Activated CD4-positive, alpha-beta memory T cell treated with anti-CD3 and anti-CD28 coated beads for 36 hours (primary cell): Measurements from ENCODE around the gene CSPG4. TPM values are rescaled to one million over a fixed set of nuclear protein-coding genes. Genes with fewer than 3 reads are reported as not detected.
A peak's percentile ranks its signal among the peaks of the same experiment; 100 is the strongest.
"Not testable (repeated sequence)": the region's sequence is repeated elsewhere in the genome, so short reads cannot be mapped to it uniquely, and the experiment has no call there.

Experiments
- CTCF ChIA-PET: fragments of 350-600 bp; sonication (Branson Sonifier 250); formaldehyde crosslinking; loops from one replicate; lab custom pipeline; 2021; ENCODE audit warnings: antibody characterized with exemption, inconsistent platforms; lab: Charles Lee
- POLR2A ChIA-PET: fragments of 350-600 bp; sonication (Branson Sonifier 250); formaldehyde crosslinking; loops from one replicate; lab custom pipeline; 2021; ENCODE audit warnings: antibody characterized with exemption; lab: Charles Lee
- DNase-seq: peaks from one replicate; pipeline ENCODE4 v3.0.0-alpha.2; 2020
- H3K27ac Mint-ChIP-seq: one replicate; pipeline ENCODE4 v1.8.0; 2021; ENCODE audit warnings: mixed read lengths
- H3K27me3 Mint-ChIP-seq: one replicate; pipeline ENCODE4 v1.8.0; 2021; ENCODE audit warnings: mixed read lengths
- H3K36me3 Mint-ChIP-seq: one replicate; pipeline ENCODE4 v1.8.0; 2021; ENCODE audit warnings: mixed read lengths
- H3K4me1 Mint-ChIP-seq: one replicate; pipeline ENCODE4 v1.8.0; 2021; ENCODE audit warnings: low read depth, mixed read lengths
- H3K4me3 Mint-ChIP-seq: one replicate; pipeline ENCODE4 v1.8.0; 2021; ENCODE audit warnings: mild to moderate bottlenecking, mixed read lengths
- H3K9me3 Mint-ChIP-seq: one replicate; pipeline ENCODE4 v1.8.0; 2021; ENCODE audit warnings: mixed read lengths
- intact Hi-C: fragments of 100-400 bp; cut with micrococcal nuclease; formaldehyde crosslinking; loops from one replicate; pipeline ENCODE4 v1.15.1; 2023
- total RNA-seq, 2 experiments: library from RNA; stranded (reverse); gene quantifications; one replicate each; pipeline ENCODE4 v1.2.3, GENCODE V29; 2021

The CSPG4 gene
- total RNA-seq, 2 experiments from 2014 or later, result not detected

GRCh38 chr15:75720787-75721479 lies 8.3 kb upstream of the CSPG4 start:
- intact Hi-C loops, result loop anchor here (10.0 kb wide), 2 partner anchors 184 to 414 kb away; partner anchors contain the start of gene FBXO22
- ChIA-PET CTCF (interaction anchor here (1.1 kb wide), 1 partner anchor 35 kb away, joined by 3 read pairs; no protein-coding TSS in a partner anchor), POLR2A (no interaction called here)
- Mint-ChIP-seq H3K36me3 (no peaks in the 10 kb centered on the region), H3K27me3 (peaks cover 10% of the 10 kb centered on the region), H3K4me3 (no peak overlapping the region), H3K4me1 (peaks cover 8% of the 10 kb centered on the region), H3K27ac (no peak overlapping the region), H3K9me3 (no peaks in the 10 kb centered on the region)
- peak; percentile 74 for DNase-seq

DNA sequence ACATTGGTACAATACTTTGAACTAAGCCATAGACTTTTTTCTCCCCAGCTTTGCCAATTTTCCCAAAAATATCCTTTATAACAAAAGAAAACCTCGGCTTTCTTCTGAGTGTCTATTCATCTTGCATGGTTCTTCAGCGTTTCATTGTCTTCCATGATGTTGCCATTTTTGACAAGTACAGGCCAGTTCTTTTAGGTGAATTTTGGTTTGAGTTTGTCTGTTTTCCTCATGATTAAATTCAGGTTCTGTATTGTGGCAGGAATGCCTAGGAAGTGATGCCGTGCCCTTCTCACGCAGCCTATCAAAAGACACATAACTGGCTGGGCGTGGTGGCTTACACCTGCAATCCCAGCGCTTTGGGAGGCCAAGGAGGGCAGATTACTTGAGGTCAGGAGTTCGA lies 7.6 kb upstream of the CSPG4 start:
- Mint-ChIP-seq H3K4me3 (no peak overlapping the region), H3K27me3 (peaks cover 10% of the 10 kb centered on the region), H3K36me3 (no peaks in the 10 kb centered on the region), H3K4me1 (peaks cover 8% of the 10 kb centered on the region), H3K27ac (no peak overlapping the region), H3K9me3 (no peaks in the 10 kb centered on the region)
- ChIA-PET CTCF (interaction anchor here (1.1 kb wide), 1 partner anchor 34 kb away, joined by 3 read pairs; no protein-coding TSS in a partner anchor), POLR2A (no interaction called here)
- intact Hi-C loops, result loop anchor here (10.0 kb wide), 2 partner anchors 185 to 415 kb away; partner anchors contain the start of gene FBXO22
- DNase-seq, result no peak

- peaks cover 15% of the 10 kb centered on the region for H3K27me3 Mint-ChIP-seq
- H3K4me3 Mint-ChIP-seq, result no peak overlapping the region
- intact Hi-C loops, result no loop called here
- H3K27ac Mint-ChIP-seq, result no peak overlapping the region
- ChIA-PET CTCF (no interaction called here), POLR2A (no interaction called here)
- no peak for DNase-seq
- no peaks in the 10 kb centered on the region for H3K36me3 Mint-ChIP-seq
- H3K4me1 Mint-ChIP-seq, result peaks cover 6% of the 10 kb centered on the region
- H3K9me3 Mint-ChIP-seq, result no peaks in the 10 kb centered on the region
Measured at GRCh38 chr15:75718328-75718727, 5.7 kb upstream of the CSPG4 start.

DNA sequence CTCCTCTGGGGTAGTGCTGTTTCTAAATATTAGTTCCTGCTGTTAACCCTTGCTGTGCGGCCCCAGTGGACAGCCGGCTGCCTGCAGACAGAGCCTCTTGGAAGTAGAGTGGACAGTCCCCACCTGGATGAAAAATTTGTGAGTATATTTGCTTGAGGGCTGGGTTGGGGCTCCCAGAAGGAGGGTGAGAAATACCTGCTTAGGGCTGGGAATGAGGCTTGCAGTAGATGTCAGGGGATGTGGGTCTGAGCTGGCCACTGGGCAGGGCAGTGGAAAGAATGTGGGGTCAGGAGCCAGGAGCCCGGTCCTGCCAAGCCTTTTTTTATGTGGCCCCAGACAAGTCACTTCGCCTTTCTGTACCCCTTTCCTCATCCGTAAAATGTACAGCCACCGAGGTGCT lies 4.4 kb upstream of the CSPG4 start:
- H3K27ac Mint-ChIP-seq, H3K4me1 Mint-ChIP-seq, H3K36me3 Mint-ChIP-seq, H3K9me3 Mint-ChIP-seq, H3K4me3 Mint-ChIP-seq, POLR2A ChIA-PET, intact Hi-C loops, CTCF ChIA-PET, DNase-seq: not testable (repeated sequence)
- peaks cover 19% of the 10 kb centered on the region for H3K27me3 Mint-ChIP-seq

GRCh38 chr15:75716249-75716950 lies 3.8 kb upstream of the CSPG4 start:
- H3K4me1 Mint-ChIP-seq, H3K9me3 Mint-ChIP-seq, H3K27ac Mint-ChIP-seq, intact Hi-C loops, POLR2A ChIA-PET, H3K36me3 Mint-ChIP-seq, H3K4me3 Mint-ChIP-seq, DNase-seq: not testable (repeated sequence)
- CTCF ChIA-PET, result interaction anchor here (0.6 kb wide), 1 partner anchor 1328 kb away, joined by 3 read pairs; no protein-coding TSS in a partner anchor
- H3K27me3 Mint-ChIP-seq, result peaks cover 22% of the 10 kb centered on the region

GRCh38 chr15:75715312-75715832 lies 2.7 kb upstream of the CSPG4 start:
- H3K4me3 Mint-ChIP-seq, CTCF ChIA-PET, H3K4me1 Mint-ChIP-seq, intact Hi-C loops, POLR2A ChIA-PET, DNase-seq, H3K9me3 Mint-ChIP-seq, H3K36me3 Mint-ChIP-seq, H3K27ac Mint-ChIP-seq: not testable (repeated sequence)
- H3K27me3 Mint-ChIP-seq, result peaks cover 16% of the 10 kb centered on the region

- Mint-ChIP-seq H3K36me3 (no peaks in the 10 kb centered on the region), H3K4me1 (no peaks in the 10 kb centered on the region), H3K9me3 (no peaks in the 10 kb centered on the region), H3K27me3 (peaks cover 13% of the 10 kb centered on the region), H3K4me3 (no peak overlapping the region), H3K27ac (no peak overlapping the region)
- CTCF ChIA-PET, result interaction anchor here (0.8 kb wide), 1 partner anchor 87 kb away, joined by 3 read pairs; no protein-coding TSS in a partner anchor
- intact Hi-C loops, result no loop called here
- no peak for DNase-seq
- POLR2A ChIA-PET, result no interaction called here
Measured at GRCh38 chr15:75714195-75714594, 1.5 kb upstream of the CSPG4 start.

DNA sequence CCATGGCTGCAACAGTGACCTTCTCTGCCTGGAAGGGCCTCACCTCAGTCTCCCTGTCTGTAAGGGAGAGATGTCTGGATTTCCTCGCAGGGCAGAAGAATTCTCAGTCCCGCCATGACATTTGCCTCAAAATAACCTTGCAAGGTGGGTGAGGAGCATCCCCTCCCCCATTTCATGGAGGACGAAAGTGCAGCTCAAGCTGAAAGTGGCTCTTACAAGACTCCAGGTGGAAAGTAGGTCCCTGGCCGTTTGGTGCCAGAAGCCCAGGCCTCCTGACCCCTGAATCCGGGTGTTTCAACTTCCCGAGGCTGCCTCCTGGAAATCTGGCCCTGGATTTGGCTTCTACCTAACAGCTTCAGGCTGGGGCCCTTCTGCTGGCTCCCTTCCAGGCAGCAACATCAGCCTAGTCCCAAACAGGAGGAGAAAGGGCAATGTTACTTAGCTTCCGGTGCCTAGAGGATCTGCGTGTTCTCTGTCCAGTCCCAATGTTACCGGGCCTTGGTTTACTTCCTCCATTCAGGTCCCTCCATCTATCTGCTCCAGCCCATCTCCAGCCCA lies 769 bp upstream of the CSPG4 start:
- H3K36me3 Mint-ChIP-seq, result no peaks in the 10 kb centered on the region
- POLR2A ChIA-PET, result no interaction called here

DNA sequence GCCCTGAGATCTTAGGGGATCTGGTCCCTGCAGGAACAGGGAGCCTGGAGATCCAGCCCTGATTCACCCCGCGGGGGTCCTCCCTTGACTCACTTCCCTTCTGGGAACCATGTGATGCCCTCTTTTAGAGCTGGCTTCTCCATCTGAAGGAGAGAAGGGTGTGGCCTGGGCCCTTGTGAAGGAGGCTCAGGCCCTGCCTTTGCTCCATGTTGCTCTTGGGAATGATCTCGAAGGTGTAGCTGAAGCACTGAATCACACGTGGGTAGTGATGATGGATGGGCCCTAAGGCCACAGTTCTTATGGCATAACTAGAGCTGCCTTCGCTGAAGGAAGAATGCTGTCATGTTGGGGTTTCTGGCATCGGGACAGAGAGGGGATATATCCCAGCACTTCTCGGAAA lies 1.2 kb downstream of the CSPG4 start:
- H3K27ac Mint-ChIP-seq, intact Hi-C loops, DNase-seq, H3K9me3 Mint-ChIP-seq, H3K4me3 Mint-ChIP-seq, CTCF ChIA-PET, H3K36me3 Mint-ChIP-seq, POLR2A ChIA-PET, H3K4me1 Mint-ChIP-seq: not testable (repeated sequence)
- H3K27me3 Mint-ChIP-seq, result peaks cover 12% of the 10 kb centered on the region

More for the DNA sequence above, 769 bp upstream of the CSPG4 start:
- intact Hi-C loops, result no loop called here
- Mint-ChIP-seq H3K4me3 (no peak overlapping the region), H3K9me3 (no peaks in the 10 kb centered on the region), H3K27ac (no peak overlapping the region), H3K27me3 (peaks cover 12% of the 10 kb centered on the region), H3K4me1 (no peaks in the 10 kb centered on the region)
- CTCF ChIA-PET, result interaction anchor here (0.8 kb wide), 1 partner anchor 88 kb away, joined by 3 read pairs; no protein-coding TSS in a partner anchor
- DNase-seq, result no peak

GRCh38 chr15:75710874-75711273 lies 1.8 kb downstream of the CSPG4 start:
- peaks cover 12% of the 10 kb centered on the region for H3K27me3 Mint-ChIP-seq
- H3K4me1 Mint-ChIP-seq, CTCF ChIA-PET, H3K4me3 Mint-ChIP-seq, DNase-seq, H3K9me3 Mint-ChIP-seq, H3K27ac Mint-ChIP-seq, intact Hi-C loops, H3K36me3 Mint-ChIP-seq, POLR2A ChIA-PET: not testable (repeated sequence)

DNA sequence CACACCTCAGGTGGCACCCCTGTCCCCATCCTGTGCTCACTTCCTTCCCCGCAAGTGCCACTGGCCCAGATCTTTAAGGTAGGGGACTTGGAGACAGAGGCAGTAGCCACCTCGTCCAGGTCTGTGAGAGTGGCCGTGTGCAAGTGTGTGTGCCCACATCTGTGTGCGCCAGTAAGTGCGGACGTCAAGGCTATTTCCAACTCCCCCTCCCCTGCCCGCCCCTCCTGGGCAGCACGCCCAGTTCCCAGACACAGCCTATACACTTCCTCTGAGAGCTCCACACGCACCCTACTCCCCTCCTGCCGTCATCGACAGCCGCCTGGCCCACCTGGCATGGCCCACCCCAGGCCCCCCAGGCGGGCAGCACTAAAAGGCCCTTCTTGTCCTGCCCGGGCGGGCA lies 3.2 kb downstream of the CSPG4 start:
- intact Hi-C loops, H3K9me3 Mint-ChIP-seq, CTCF ChIA-PET, H3K27ac Mint-ChIP-seq, H3K4me3 Mint-ChIP-seq, H3K36me3 Mint-ChIP-seq, H3K4me1 Mint-ChIP-seq, DNase-seq, POLR2A ChIA-PET: not testable (repeated sequence)
- peaks cover 12% of the 10 kb centered on the region for H3K27me3 Mint-ChIP-seq

DNA sequence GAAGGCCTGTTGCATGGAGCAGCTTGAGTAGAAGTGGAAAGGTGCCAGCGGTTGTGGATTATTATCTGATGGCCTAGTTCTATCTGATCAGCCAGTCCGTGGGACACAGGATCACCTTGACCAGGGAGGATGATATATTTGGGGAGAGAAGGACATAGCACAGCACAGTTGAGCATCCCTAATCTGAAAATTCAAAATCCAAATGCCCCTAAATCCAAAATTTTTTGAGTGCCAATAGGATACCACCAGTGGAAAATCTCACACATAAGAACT lies 6.0 kb downstream of the CSPG4 start:
- intact Hi-C loops, result no loop called here
- no peaks in the 10 kb centered on the region for H3K9me3 Mint-ChIP-seq
- peaks cover 2% of the 10 kb centered on the region for H3K27me3 Mint-ChIP-seq
- ChIA-PET POLR2A (no interaction called here), CTCF (interaction anchor here (0.6 kb wide), 1 partner anchor 1267 kb away, joined by 3 read pairs; no protein-coding TSS in a partner anchor)
- no peaks in the 10 kb centered on the region for H3K36me3 Mint-ChIP-seq
- no peak for DNase-seq
- H3K4me1 Mint-ChIP-seq, result no peaks in the 10 kb centered on the region
- H3K4me3 Mint-ChIP-seq, result no peak overlapping the region
- no peak overlapping the region for H3K27ac Mint-ChIP-seq
